Fibroblast of skin of abdomen (primary cell): Measurements from ENCODE around the gene CFAP77.

Experiments
- DNase-seq: peaks from one replicate; pipeline ENCODE4 v3.0.0-alpha.2; 2013

CFAP77 gene

GRCh38 chr9:132519033-132519432 is 109.0 kb downstream of the CFAP77 start:
- DNase-seq: no peak

DNA sequence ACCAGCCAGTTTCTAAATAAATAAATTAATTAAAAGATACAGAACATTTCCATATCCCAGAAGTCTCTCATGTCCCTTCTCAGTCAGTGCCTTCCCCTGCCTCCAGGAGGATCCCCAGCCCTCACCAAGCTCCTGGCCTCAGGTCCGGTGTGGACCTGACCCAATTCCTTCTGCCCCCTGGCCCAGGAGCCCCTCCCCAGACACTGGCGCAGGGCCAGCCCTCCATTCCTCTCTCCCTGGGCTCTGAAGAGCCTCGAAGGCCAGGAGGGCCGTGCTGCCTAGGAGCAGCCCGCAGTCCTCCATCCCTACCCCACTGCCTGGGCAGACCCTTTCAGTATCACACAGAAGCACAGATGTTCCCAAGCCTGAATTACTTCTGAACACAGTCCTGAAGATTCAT is 110.6 kb downstream of the CFAP77 start:
- no peak for DNase-seq

DNA sequence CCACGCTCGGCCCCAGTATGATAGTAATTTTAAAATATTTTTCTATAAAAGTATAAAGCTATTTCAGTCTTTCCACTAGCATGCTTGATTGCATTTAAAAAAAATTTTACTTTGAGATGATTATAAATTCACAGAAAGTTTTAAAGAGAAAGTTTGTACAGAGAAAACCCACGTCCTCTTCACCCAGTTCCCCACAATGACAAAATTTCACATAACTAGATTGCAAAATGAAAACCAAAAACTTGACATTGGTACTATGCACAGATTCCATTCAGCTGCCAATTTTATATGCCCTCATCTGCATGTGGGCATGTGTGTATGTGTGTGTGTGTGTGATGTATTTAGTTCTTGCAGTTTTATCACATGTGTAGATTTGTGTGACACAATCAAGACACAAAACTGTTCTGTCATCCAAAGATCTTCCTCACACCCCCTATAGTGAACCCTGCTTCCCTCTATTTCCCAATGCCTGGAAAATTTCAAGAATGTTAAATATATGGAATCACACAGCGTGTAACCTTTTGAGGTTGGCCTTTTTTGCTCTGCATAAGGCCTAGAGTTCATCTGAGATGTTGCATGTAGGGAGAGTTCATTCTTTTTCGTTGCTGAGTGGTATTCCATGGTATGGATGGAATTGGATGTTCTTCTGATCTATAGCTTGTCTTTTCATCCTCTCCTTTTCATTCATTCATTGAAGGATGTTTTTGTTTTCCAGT is 115.5 kb downstream of the CFAP77 start:
- DNase-seq: no peak

DNA sequence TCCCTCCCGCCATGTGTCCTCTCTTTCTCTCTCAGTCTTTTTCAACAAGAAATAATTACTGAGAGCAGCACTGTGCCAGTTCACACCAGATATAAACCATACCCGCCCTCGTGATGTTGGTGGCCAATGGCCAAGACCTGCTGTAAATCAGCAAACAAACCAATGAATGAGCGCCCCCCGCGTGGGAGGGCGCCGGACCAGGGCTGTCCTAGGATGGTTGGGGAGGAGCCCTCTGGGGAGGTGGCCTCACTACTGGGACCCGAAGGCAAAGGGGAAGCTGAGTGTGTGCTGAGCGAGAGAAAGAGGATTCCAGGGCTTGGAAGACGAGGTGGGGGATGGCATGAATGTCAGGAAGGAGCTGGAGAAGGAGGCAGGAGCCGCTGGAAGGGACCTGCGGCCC is 121.2 kb downstream of the CFAP77 start:
- DNase-seq: no peak

GRCh38 chr9:132531710-132532570 is 121.9 kb downstream of the CFAP77 start:
- DNase-seq: no peak

- no peak for DNase-seq
Measured at GRCh38 chr9:132534832-132535231, 124.8 kb downstream of the CFAP77 start.

- DNase-seq: no peak
Measured at GRCh38 chr9:132536124-132536523, 126.1 kb downstream of the CFAP77 start.

DNA sequence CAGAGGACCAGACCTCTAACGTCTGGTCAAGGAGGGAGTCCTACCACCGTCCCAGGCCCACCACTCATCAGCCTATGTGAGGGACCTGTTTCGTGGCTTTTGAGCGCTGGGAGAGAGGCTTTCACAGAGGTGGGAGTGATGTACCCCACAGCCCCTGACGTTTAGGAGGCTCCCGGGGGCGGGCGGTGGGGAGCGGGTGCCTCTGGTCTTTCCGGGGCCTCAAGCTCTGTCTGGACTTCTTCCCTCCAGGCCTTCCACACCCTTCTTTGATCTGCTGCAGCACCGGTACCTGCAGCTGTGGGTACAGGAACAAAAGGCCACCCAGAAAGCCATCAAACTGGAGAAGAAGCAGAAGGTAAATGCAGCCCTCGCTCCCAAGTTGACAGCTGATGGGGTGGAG is 127.3 kb downstream of the CFAP77 start:
- DNase-seq: no peak

- no peak for DNase-seq
Measured at GRCh38 chr9:132538071-132538470, 128.1 kb downstream of the CFAP77 start.

- no peak for DNase-seq
Measured at GRCh38 chr9:132539096-132539495, 129.1 kb downstream of the CFAP77 start.

GRCh38 chr9:132541051-132541450 is 131.0 kb downstream of the CFAP77 start:
- DNase-seq: no peak

- DNase-seq: no peak
Measured at GRCh38 chr9:132541870-132542830, 132.1 kb downstream of the CFAP77 start.

DNA sequence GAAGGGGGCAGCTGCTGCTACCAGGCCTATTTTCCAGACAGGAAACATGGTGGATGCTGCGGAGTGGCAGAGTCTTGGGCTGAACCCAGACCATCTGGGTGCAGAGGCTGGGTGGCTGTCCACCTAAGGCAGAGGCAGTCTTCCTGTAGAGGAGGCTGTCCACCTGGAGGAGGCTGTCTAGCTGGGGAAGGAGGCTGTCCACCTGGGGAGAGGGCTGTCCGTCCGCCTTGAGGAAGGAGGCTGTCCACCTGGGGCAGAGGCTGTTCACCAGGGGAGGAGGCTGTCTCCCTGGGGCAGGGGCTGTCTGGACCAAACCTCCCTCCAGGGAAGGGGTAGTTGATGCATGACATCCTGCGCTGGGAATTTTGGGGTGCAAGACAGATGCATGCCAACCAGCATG is 133.2 kb downstream of the CFAP77 start:
- no peak for DNase-seq

DNA sequence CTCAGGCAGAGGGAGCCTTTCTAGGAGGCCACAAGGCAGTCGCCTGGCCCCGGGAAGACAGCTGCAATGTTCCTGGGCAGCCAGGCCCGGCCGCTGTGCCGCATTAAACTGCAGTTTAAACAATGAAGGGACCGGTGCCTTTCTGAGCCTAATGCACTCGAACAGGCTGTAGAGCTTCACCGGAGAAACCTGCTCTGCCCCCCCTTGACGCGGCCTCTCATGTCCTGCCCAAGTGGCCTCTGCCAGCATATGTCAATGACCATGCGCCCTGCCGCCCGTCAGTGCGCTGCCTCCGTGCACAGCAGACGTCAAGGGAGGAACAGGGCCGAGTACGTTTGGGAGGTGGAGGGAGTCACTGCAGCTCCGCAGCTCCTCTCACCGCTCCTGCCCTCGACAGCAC is 133.9 kb downstream of the CFAP77 start:
- no peak for DNase-seq

DNA sequence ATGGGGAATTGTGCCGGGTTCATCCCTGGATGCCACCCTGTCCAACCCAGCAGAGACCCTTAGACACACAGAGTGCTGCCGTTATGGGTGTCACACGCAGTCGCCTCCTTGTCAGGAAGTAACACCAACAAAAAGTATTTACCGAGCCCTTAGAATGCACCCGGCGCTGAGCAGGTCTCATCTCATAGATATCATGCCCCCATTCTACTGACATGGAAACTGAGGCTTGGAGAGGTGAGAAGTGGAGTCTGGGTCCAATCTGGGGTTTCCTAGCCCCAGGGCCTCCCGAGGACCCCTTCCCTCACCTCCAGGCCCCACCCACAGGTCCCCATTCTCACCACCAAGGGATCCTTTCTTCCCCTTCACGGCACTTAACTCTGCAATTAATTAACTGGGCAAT is 135.6 kb downstream of the CFAP77 start:
- no peak for DNase-seq

- DNase-seq: peak; percentile 47
Measured at GRCh38 chr9:132546148-132547051, 136.4 kb downstream of the CFAP77 start.

GRCh38 chr9:132547052-132547431 is 137.0 kb downstream of the CFAP77 start:
- no peak for DNase-seq

- DNase-seq: no peak
Measured at GRCh38 chr9:132547436-132547835, 137.4 kb downstream of the CFAP77 start.

GRCh38 chr9:132547976-132548730 is 138.1 kb downstream of the CFAP77 start:
- DNase-seq: no peak

DNA sequence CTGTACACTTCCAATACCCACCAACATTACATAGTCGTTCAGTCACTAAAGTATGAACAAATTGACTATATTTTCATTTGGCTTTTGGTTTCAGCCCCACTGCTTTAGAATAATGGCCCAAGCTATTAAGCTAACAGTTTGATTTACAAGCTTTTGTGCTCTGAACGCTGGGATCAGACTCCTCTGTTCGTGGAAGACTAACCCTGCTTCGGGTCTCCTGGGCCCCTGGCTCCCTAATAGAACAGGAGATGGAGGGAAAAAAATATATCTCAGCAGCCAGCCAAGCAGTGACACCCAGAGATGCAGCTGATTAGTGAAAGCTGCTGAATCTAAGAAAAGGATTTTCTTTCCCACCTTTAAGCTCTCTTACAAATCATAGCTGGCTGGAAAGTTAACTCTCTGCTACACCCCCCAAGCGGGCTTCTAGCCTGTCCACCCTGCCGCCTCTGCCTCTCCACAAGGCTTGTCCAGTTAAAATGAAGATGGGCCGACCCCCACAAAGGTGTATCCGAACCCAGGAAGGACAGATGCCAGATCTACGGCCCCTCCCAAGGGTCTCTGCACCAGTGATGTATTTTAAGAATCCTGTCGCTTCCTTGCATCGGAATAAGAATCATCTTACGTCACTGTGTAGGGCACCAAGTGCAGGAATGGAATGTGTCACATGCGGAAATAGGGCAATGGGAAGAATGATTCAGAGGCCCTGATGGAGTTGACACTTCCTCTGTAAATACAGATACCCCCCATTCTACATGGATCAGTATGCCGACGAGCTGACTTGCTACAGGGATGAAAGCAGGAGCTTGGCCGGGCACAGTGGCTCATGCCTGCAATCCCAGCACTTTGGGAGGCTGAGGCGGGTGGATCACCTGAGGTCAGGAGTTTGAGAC is 139.0 kb downstream of the CFAP77 start:
- peak; percentile 3 for DNase-seq
